Astrocyte (in vitro differentiated cells and primary cell): ENCODE measurements around the gene ABCA4.

Source experiments
- EZH2 ChIP-seq: IDR thresholded peaks from 2 replicates; pipeline ENCODE4 v1.6.1; 2012; ENCODE audit warnings: mild to moderate bottlenecking, low read length, inconsistent platforms; ENCODE audit not compliant: insufficient read depth
- TF ChIP-seq, protein P1 (sequence below): IDR thresholded peaks from 2 replicates; pipeline ENCODE4 v1.5.1; 2011; ENCODE audit warnings: low read depth, mild to moderate bottlenecking, inconsistent platforms, low read length, moderate library complexity; ENCODE audit not compliant: insufficient read depth

DNA sequence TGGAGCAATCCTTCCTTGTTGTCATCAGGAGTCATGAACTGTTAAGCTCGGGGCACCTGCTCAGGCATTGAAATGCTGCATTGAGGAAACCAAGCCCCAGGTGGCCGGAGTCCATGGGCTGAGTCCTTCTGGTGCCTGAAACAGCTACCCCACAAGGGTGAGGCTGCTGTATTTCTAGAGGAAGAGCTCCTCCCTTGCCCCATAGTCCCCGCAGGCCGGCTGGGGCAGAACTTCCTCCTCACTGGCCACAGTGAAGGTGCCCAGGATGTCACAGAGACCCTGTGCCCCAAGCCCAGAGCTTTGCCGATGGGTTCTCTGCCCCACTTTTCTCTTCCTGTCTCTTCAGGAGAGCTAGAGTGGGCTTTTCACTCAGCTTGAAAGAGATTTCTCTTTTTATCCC, 130.9 kb downstream of the ABCA4 start:
- TF ChIP-seq, protein P1, sequence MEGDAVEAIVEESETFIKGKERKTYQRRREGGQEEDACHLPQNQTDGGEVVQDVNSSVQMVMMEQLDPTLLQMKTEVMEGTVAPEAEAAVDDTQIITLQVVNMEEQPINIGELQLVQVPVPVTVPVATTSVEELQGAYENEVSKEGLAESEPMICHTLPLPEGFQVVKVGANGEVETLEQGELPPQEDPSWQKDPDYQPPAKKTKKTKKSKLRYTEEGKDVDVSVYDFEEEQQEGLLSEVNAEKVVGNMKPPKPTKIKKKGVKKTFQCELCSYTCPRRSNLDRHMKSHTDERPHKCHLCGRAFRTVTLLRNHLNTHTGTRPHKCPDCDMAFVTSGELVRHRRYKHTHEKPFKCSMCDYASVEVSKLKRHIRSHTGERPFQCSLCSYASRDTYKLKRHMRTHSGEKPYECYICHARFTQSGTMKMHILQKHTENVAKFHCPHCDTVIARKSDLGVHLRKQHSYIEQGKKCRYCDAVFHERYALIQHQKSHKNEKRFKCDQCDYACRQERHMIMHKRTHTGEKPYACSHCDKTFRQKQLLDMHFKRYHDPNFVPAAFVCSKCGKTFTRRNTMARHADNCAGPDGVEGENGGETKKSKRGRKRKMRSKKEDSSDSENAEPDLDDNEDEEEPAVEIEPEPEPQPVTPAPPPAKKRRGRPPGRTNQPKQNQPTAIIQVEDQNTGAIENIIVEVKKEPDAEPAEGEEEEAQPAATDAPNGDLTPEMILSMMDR = no peak
- no peak for TF ChIP-seq EZH2
